HG03196 (cell line): ENCODE measurements around the gene LATS2.
"Not testable (repeated sequence)": the region's sequence is repeated elsewhere in the genome, so short reads cannot be mapped to it uniquely, and the experiment has no call there.

Source experiments
- ATAC-seq: cut with Tn5 transposase; IDR thresholded peaks from one replicate; pipeline ENCODE4 v1.9.1; 2021; ENCODE audit not compliant: unreplicated experiment

Gene LATS2

DNA sequence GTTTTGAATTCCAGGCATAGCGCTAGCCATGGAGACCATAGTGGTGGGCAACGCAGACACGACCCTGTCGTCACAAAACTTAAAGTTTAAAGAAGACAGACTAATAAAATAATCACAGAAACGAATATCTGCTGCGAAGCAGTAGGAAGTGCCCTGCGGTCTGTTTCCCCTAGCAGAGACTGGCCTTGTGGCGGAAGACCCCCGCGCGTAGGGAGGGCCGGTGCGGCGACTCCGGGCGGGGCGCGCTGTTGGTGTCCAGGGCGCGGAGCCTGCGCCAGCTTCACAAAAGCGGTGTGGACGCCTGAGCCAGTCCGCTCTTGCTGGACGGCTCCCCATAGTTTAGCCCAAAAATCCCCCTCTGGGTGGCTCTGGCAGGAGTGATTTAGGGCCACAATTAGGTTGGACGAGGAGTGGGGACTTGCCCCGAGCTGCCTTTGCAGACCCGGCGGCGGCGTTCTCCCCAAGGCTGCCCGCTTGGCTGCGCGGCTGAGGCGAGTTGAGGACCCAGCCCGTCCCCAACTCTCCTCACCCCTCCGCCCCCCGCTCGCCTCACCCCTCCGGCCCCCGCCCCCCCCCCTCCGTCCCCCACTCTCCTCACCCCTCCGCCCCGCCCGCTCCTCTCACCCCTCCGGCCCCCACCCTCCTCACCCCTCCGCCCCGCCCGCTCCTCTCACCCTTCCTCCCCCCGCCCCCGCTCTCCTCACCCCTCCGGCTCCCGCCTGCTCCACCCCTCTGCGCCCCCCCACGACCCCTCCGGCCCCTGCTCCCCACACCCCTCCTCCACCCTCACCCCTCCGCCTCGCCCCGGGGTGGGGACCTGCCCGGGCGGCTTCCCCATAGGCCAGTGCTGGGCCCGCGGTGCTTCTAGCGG is 14.2 kb upstream of the LATS2 start:
- ATAC-seq = no peak

DNA sequence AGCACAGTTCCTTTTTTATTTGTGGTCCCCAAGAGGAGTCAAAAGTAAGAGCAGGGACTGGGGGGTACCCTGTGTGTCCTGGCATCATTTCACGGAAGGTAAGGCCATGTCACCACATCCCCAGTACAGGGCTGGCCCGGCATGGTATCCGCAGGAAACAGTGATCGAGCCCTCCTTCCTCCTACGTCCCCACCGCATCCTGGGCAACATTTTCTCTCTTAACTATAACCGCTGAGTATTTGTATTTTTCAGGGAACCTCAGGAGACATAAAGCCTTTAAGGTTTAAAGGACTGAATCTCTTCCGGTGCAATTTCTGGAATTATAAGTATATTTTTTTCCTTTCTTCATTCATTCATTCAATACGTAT is 13.6 kb upstream of the LATS2 start:
- no peak for ATAC-seq

DNA sequence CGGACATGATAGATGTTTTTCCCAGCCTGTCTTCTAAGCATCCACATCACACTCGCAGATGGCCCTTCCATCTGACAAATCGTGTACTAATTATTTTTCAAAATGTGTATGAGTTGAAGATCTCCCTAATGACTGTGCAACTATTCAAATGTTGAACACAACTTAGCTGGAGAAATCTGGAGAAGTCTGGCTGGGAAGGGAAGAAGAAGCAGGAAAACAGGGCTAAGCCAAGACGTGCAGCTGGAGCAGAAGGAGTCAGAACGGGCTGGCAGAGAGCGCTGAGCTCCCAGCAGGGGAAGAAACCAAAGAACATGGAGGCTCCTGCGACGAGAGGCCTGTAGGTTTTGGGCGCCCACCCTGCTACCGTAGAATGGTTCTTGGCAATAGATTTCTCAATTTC is 13.2 kb upstream of the LATS2 start:
- ATAC-seq = no peak

DNA sequence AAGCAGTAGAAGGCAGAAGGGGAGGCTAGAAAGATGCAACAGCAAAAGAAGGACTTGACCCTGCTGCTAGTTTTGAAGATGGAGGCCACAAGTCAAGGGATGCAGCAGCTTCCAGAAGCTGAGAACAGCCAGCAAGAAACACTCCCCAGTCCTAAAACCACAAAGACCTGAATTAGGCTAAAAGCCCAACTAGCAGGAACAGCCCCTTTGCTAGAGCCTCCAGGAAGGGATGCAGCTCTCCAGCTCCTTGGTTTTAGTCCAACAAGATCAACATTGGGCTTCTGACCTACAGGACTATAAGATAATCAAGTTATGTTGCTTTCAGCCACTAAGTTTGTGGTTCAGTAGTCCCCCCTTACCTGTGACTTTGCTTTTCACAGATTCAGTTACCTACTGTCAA is 10.5 kb upstream of the LATS2 start:
- no peak for ATAC-seq

DNA sequence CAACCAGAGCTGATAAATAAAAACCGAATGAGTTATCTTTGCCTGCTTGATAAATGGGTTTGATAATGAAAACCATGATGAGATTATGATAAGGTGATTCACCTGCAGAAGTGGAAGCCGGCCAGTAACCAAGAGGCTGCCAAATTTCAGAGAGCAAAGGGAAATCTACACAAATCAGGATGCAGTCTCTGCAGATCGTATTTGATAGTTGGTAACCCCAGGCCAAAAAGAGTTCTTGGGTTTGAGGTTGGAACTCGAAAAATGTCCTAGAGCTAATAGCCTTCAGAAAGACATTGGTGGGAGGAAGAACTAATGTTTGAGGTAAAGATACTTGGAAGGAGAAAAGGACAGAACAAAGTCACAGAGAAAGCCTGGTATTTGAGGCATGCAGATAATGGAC is 9.6 kb upstream of the LATS2 start:
- ATAC-seq = no peak

DNA sequence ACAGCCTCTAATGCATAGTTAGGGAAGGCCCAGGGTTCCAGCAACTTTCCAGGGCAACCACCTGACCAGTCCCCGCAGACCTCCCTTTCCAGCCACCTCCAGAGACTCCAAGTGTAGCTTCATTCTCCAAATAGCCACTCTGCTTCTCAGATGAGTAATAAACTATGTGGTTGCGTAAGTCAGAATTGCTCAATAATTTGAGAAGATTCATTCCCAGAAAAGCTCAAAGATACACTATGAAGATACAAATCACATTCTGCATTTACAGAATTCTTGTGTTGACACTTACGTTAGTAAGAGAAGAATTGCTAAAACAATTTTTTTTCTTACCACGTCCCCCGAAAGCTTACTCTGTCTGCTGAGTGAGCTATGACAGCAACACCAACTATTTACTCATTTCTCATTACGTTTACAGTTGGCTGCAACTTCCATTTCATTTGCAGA is 8.2 kb upstream of the LATS2 start:
- no peak for ATAC-seq

DNA sequence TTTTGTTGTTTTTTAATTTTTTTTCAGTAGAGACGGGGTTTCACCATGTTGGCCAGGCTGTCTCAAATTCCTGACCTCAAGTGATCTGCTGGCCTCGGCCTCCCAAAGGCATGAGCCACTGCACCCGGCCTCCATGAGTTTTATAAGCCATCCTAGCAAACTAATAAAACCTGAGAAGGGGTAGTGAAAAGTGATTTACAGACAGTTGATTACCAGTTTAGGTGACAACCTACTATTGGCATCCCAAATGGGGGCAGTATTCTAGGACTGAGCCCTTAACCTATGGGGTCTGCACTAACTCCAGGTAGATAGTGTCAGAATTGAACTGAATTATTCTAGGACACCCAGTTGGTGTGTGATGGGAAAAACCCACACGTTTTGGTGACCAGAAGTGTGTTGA is 6.5 kb upstream of the LATS2 start:
- no peak for ATAC-seq

GRCh38 chr13:21066946-21067345 is 5.6 kb upstream of the LATS2 start:
- ATAC-seq = no peak

DNA sequence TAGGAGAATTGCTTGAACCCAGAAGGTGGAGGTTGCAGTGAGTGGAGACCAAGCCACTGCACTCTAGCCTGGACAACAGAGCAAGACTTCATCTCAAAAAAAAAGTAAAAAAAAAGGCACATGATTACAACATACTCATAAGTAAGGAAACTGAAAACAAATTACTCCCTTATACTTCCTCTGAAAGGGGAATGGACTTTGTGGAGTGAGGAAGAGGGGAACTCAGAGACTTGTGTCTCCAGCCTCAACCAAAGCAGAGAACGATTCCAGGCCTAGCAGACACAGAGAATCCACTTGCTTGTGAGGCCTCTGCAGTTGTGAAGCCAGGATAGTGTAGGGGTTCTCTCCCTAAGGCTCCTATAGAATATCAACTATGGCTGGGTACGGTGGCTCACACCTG is 4.3 kb upstream of the LATS2 start:
- no peak for ATAC-seq

DNA sequence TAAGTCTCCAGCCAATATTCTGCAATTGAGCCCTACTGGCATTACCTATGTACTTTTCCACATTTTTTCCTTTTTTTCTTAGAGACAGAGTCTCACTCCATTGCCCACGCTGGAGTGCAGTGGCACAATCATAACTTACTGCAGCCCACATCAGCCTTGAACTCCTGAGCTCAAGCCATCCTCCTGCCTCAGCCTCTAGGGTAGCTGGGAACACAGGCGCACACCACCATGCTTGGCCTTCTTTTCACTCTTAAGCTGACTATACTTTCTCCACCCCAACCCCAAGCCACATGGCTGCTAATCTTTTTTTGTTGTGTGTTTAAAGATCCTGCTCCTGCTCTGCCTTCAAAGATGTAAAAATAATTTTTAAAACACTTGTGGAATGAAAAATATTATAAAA is 1.6 kb upstream of the LATS2 start:
- no peak for ATAC-seq

DNA sequence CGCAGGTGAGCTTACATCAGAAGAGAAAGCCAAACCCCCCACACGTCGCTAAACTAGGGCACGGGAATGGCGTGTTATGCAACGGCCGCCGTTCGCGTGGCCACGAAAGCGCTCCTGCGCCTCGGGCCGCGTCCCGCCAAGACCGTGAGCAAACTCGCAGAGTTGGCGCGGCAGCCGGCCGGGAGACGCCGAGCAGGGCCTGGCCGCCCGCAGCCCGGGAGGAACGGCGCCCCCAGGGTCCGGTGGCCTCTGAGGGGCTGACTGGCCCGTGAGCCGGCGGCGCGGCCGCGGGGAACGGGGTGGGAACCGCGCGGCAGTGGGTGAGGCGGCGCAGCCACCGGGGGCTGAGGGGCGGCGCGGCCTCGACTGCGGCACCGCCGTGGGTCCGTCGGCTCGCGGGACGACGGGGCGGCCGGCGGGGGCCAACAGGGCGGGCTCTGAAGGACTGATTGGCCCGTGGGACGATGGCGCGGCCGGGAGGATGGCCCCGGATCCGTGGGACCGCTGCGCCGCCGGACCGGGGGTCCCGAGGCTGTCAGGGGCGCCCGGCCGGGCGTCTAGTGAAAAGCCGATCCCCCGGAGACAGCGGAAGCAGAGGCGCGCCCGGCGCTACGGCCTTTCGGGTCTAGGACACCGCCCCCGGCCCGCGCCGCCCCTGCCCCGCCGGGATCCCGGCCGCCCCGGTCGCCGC is 903 bp downstream of the LATS2 start:
- ATAC-seq = peak; percentile 12

- no peak for ATAC-seq
Measured at GRCh38 chr13:21059641-21060337, 1.6 kb downstream of the LATS2 start.

DNA sequence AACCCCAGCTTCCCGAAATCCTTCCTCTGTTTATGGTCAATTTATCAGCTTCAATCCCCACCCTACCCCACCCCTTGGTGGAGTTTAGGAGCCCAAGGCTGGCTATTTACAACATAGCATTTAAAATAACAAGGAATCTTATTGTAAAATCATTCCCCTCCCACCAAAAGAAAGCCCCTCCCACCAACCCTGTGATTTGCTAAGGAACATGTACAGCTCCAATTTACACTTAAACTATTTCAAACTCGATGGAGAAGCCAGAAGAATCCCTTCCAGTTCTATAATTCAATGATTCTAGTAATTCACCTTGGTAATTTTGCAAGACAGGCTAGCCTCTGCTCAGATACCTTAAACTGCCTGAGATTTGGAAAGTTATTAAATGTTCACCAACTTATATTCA is 3.0 kb downstream of the LATS2 start:
- ATAC-seq = no peak

DNA sequence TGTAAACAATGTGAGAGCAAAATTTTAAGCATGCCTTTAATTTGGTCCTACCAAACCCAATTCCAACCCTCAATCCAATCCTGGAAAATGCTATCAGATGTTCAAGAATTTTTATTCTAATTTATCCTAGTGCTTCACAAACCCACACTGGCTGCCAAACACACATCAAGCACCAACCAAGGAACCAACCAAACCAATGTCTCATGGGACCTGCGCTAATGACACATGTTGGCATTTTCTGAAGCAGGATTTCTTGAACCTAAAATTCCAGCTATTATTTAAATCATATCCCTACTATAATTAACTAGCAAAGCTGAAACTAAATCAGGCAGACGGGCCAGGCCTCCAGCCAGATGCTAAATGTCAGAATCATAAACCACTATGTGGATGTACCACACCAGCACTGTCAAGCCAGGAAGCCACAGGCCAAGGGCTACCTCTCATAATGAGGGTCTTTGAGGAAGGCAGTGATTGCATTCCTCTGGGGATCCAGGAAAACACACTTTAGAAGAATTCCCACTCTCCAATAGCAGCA is 5.8 kb downstream of the LATS2 start:
- no peak for ATAC-seq

- ATAC-seq = no peak
Measured at GRCh38 chr13:21055016-21055415, 6.4 kb downstream of the LATS2 start.

- no peak for ATAC-seq
Measured at GRCh38 chr13:21054313-21054712, 7.1 kb downstream of the LATS2 start.

GRCh38 chr13:21053231-21053630 is 8.2 kb downstream of the LATS2 start:
- ATAC-seq = no peak

GRCh38 chr13:21051675-21052074 is 9.7 kb downstream of the LATS2 start:
- no peak for ATAC-seq

DNA sequence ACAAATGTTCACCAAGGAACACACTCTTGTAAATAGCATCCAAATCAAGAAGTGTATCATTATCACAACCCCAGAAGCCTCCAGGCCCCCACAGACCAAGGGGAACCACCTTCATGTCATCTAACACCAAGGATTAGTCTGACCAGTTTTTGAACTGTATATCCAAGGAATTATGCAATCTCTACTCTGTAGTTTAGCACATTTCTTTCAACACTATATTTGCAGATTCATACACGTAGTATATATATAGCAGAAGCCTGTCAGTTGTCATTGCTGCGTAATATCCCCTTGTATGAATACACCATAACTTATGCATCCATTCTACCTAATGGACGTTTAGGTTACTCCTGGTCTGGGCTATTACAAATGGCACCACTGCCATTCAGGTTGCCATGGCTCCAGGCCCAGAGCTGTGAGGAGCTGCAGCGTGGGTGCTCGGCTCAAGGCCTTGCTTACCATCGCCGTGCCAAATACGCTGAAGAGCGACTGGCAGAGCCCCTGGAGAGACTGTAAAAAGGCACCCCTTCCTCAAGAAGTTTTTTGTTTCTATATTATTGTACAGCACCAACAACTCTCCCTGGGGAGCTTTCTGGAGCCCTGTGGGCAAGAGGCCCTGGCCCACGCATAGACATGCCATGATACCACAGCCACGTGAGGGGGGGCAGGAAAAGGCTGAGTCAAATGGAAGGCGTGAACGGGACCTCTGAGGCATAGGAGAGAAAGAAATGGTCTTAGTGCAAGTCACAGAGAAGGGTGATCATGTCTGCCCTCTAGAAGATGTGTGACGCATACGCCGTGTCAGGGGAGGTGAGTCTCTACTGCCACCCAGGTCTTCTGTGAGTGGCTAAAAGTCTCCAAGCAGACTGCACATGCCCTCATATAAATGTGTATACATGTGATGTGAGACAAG is 10.8 kb downstream of the LATS2 start:
- ATAC-seq = no peak

- not testable (repeated sequence) for ATAC-seq
Measured at GRCh38 chr13:21049731-21050130, 11.7 kb downstream of the LATS2 start.
